Prostate gland (tissue), 2 donors: ENCODE measurements around the gene SECTM1.

Source experiments
- CTCF ChIP-seq, 4 experiments: fragments of 200-600 bp in 2 of 4; fragments of 450-650 bp in 2 of 4; sonication (generic) in 2 of 4; IDR thresholded peaks; 1 replicate in 3 of 4; 2 replicates in 1 of 4; pipeline ENCODE4 v1.5.1; 2016 to 2019; ENCODE audit warnings: antibody characterized with exemption in 4 of 4, mild to moderate bottlenecking in 2 of 4, moderate library complexity in 2 of 4
- POLR2A ChIP-seq: fragments of 450-650 bp; IDR thresholded peaks from one replicate; pipeline ENCODE4 v1.6.1; 2016; ENCODE audit warnings: antibody characterized with exemption, mild to moderate bottlenecking
- POLR2AphosphoS5 ChIP-seq: sonication (generic); formaldehyde crosslinking; IDR thresholded peaks from one replicate; pipeline ENCODE4 v1.6.1; 2017; ENCODE audit warnings: antibody characterized with exemption

GRCh38 chr17:82333279-82334171, at the start of gene SECTM1:
- TF ChIP-seq CTCF (IDR thresholded peaks at IDR 0.05) (no peak), POLR2AphosphoS5 (peak; percentile 50), POLR2A (no peak)
